ENCODE measurements around the gene SLC23A3. TPM values are rescaled to one million over a fixed set of nuclear protein-coding genes. Genes with fewer than 3 reads are reported as not detected.

SLC23A3 gene
- total and polyA plus RNA-seq, 9 of the 15 experiments (the other 6 are each of a cell fraction or from before 2014, with no cell fraction given) = 0.06 to 0.64 (median 0.16) TPM

- TF ChIP-seq SNIP1 (IDR thresholded peaks at IDR 0.05; ENCODE audit: low read depth) = no peak
- no peak for TF ChIP-seq EHMT2 (IDR thresholded peaks at IDR 0.05)
- TF ChIP-seq, protein P1, sequence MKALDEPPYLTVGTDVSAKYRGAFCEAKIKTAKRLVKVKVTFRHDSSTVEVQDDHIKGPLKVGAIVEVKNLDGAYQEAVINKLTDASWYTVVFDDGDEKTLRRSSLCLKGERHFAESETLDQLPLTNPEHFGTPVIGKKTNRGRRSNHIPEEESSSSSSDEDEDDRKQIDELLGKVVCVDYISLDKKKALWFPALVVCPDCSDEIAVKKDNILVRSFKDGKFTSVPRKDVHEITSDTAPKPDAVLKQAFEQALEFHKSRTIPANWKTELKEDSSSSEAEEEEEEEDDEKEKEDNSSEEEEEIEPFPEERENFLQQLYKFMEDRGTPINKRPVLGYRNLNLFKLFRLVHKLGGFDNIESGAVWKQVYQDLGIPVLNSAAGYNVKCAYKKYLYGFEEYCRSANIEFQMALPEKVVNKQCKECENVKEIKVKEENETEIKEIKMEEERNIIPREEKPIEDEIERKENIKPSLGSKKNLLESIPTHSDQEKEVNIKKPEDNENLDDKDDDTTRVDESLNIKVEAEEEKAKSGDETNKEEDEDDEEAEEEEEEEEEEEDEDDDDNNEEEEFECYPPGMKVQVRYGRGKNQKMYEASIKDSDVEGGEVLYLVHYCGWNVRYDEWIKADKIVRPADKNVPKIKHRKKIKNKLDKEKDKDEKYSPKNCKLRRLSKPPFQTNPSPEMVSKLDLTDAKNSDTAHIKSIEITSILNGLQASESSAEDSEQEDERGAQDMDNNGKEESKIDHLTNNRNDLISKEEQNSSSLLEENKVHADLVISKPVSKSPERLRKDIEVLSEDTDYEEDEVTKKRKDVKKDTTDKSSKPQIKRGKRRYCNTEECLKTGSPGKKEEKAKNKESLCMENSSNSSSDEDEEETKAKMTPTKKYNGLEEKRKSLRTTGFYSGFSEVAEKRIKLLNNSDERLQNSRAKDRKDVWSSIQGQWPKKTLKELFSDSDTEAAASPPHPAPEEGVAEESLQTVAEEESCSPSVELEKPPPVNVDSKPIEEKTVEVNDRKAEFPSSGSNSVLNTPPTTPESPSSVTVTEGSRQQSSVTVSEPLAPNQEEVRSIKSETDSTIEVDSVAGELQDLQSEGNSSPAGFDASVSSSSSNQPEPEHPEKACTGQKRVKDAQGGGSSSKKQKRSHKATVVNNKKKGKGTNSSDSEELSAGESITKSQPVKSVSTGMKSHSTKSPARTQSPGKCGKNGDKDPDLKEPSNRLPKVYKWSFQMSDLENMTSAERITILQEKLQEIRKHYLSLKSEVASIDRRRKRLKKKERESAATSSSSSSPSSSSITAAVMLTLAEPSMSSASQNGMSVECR (CRISPR knock-in tag; IDR thresholded peaks at IDR 0.05) = peak; percentile 65; the same call in 1 of the 2 replicates
- TF ChIP-seq LEF1 (IDR thresholded peaks at IDR 0.05) = 0 out of 2 replicates have a peak, but pooled peaks have one; percentile 37
- peak; percentile 23; the same call in 1 of the 2 replicates for TF ChIP-seq GATAD2B (IDR thresholded peaks at IDR 0.05; ENCODE audit: borderline replicate concordance)
- TF ChIP-seq ZKSCAN3 (CRISPR knock-in tag; IDR thresholded peaks at IDR 0.05) = no peak
- no peak for TF ChIP-seq XRCC4 (IDR thresholded peaks at IDR 0.05; ENCODE audit: extremely low read depth, insufficient read depth, insufficient read length)
- TF ChIP-seq ZNF57 (CRISPR knock-in tag; IDR thresholded peaks at IDR 0.05) = no peak
- no peak for TF ChIP-seq MECOM (CRISPR knock-in tag; IDR thresholded peaks at IDR 0.05)
- TF ChIP-seq ZNF695 (CRISPR knock-in tag; IDR thresholded peaks at IDR 0.05) = no peak
- no peak for TF ChIP-seq GTF2F1 (IDR thresholded peaks at IDR 0.05; ENCODE audit: low read depth, low read length)
- TF ChIP-seq THRAP3 (IDR thresholded peaks at IDR 0.05; ENCODE audit: borderline replicate concordance) = no peak
- TF ChIP-seq TOE1 (IDR thresholded peaks at IDR 0.05; ENCODE audit: borderline replicate concordance) = peak; percentile 98
- no peak for TF ChIP-seq TOE1 (CRISPR knock-in tag; IDR thresholded peaks at IDR 0.05; ENCODE audit: borderline replicate concordance, low read depth)
- no peak for TF ChIP-seq WHSC1 (IDR thresholded peaks at IDR 0.05; ENCODE audit: low read length)
- peak; percentile 75; the same call in 1 of the 2 replicates for TF ChIP-seq JUND (IDR thresholded peaks at IDR 0.05; ENCODE audit: borderline replicate concordance, low read depth, low read length)
- TF ChIP-seq JUND (tag; IDR thresholded peaks at IDR 0.05; ENCODE audit: borderline replicate concordance, low read depth, low read length) = peak; percentile 79; the same call in 2 of the 3 replicates
- no peak for TF ChIP-seq NUFIP1 (IDR thresholded peaks at IDR 0.05; ENCODE audit: partially characterized antibody)
- TF ChIP-seq GTF2A2 (tag; IDR thresholded peaks at IDR 0.05) = no peak
- 0 out of 2 replicates have a peak, but pooled peaks have one; percentile 26 for TF ChIP-seq RNF2 (IDR thresholded peaks at IDR 0.05)
- no peak for TF ChIP-seq SIX5 (IDR thresholded peaks at IDR 0.05; ENCODE audit: borderline replicate concordance in 1 of 2, insufficient read depth in 1 of 2, low read depth in 1 of 2, low read length in 2 of 2)
- 0 out of 2 replicates have a peak, but pooled peaks have one; percentile 59 for TF ChIP-seq DPF2 (IDR thresholded peaks at IDR 0.05)
- TF ChIP-seq ZC3H4 (CRISPR knock-in tag; IDR thresholded peaks at IDR 0.05; ENCODE audit: borderline replicate concordance) = 0 out of 2 replicates have a peak, but pooled peaks have one; percentile 48
- no peak for TF ChIP-seq ZNF589 (CRISPR knock-in tag; IDR thresholded peaks at IDR 0.05; ENCODE audit: low read depth)
- TF ChIP-seq E2F4 (CRISPR knock-in tag; IDR thresholded peaks at IDR 0.05; ENCODE audit: low read depth) = no peak
- no peak for TF ChIP-seq ZNF217 (CRISPR knock-in tag; IDR thresholded peaks at IDR 0.05)
Observed at GRCh38 chr2:219177552-219178376, 7.9 kb upstream of the SLC23A3 start, which contains the start of gene RETREG2 (continued).
